HG02938 (cell line): ENCODE results near the gene KRTAP5-7.
"Not testable (repeated sequence)": the region's sequence is repeated elsewhere in the genome, so short reads cannot be mapped to it uniquely, and the experiment has no call there.

Source experiments
- ATAC-seq: cut with Tn5 transposase; IDR thresholded peaks from one replicate; pipeline ENCODE4 v1.9.1; 2021; ENCODE audit warnings: mild to moderate bottlenecking, moderate library complexity; ENCODE audit not compliant: unreplicated experiment

KRTAP5-7 gene

GRCh38 chr11:71526796-71527575, at the start of gene KRTAP5-7:
TSS of gene KRTAP5-7 (plus strand) at chr11:71527267. CDS start at chr11:71527301, 34 bp downstream.
- not testable (repeated sequence) for ATAC-seq

- no peak for ATAC-seq
These were observed 49.2 kb upstream of the KRTAP5-7 start for GRCh38 chr11:71477641-71478527.

- no peak for ATAC-seq
These were observed 48.6 kb upstream of the KRTAP5-7 start for GRCh38 chr11:71478528-71478840.

- no peak for ATAC-seq
These were observed 45.7 kb upstream of the KRTAP5-7 start for GRCh38 chr11:71481101-71481960.

- ATAC-seq, result no peak
These were observed 44.9 kb upstream of the KRTAP5-7 start for GRCh38 chr11:71482216-71482615.

GRCh38 chr11:71482746-71483364, 44.2 kb upstream of the KRTAP5-7 start:
- ATAC-seq, result no peak

GRCh38 chr11:71483692-71484091, 43.4 kb upstream of the KRTAP5-7 start:
- no peak for ATAC-seq

GRCh38 chr11:71484248-71485062, 42.6 kb upstream of the KRTAP5-7 start:
- no peak for ATAC-seq

GRCh38 chr11:71485063-71485399, 42.0 kb upstream of the KRTAP5-7 start:
- no peak for ATAC-seq

- ATAC-seq, result no peak
These were observed 41.6 kb upstream of the KRTAP5-7 start for GRCh38 chr11:71485466-71485865.

- ATAC-seq, result no peak
These were observed 40.7 kb upstream of the KRTAP5-7 start for GRCh38 chr11:71486320-71486719.

GRCh38 chr11:71488681-71489270, 38.3 kb upstream of the KRTAP5-7 start:
- ATAC-seq, result no peak

GRCh38 chr11:71489311-71490043, 37.6 kb upstream of the KRTAP5-7 start:
- ATAC-seq, result no peak

GRCh38 chr11:71490044-71490730, 36.9 kb upstream of the KRTAP5-7 start:
- no peak for ATAC-seq

- no peak for ATAC-seq
These were observed 36.2 kb upstream of the KRTAP5-7 start for GRCh38 chr11:71490731-71491390.

GRCh38 chr11:71491531-71491930, 35.5 kb upstream of the KRTAP5-7 start:
- ATAC-seq, result no peak

GRCh38 chr11:71491940-71492339, 35.1 kb upstream of the KRTAP5-7 start:
- ATAC-seq, result no peak
